HCT116 (cell line): ENCODE data around the gene PDE6H. TPM values are rescaled to one million over a fixed set of nuclear protein-coding genes. Genes with fewer than 3 reads are reported as not detected.

Experiments
- ATAC-seq: fragments of 200-7000 bp; cut with Tn5 transposase; 2 replicates; pipeline ENCODE4 v1.9.1; 2020; ENCODE audit warnings: mild to moderate bottlenecking, moderate library complexity
- BruUV-seq: library from RNA; stranded (reverse); fragments of 400-500 nt; replicated peaks from 2 replicates; lab custom pipeline; 2021; lab: Mats Ljungman, UMichigan
- CTCF ChIA-PET: fragments of 300-600 bp; sonication (Branson Sonifier 250); formaldehyde crosslinking; loops from one replicate; lab custom pipeline; 2021; ENCODE audit warnings: antibody characterized with exemption; lab: Charles Lee
- POLR2A ChIA-PET: fragments of 300-600, 350-600 bp; sonication (Branson Sonifier 250); formaldehyde crosslinking; loops from one replicate; lab custom pipeline; 2021; ENCODE audit warnings: antibody characterized with exemption; lab: Charles Lee
- RAD21 ChIA-PET, 2 experiments: fragments of 300-600 bp; sonication (Branson Sonifier 250); formaldehyde crosslinking; loops; one replicate each; lab custom pipeline; 2023; ENCODE audit warnings: low total read pairs in 2 of 2; ENCODE audit not compliant: uncharacterized antibody in 2 of 2, unreplicated experiment in 2 of 2, low non-redundant PET in 1 of 2; lab: Charles Lee
- DNase-seq: peaks from one replicate; pipeline ENCODE4 v3.0.0-alpha.2; 2010; ENCODE audit warnings: low read depth, low spot score
- H2AFZ ChIP-seq: fragments of 200-600 bp; shearing (Covaris generic), sonication (generic); 2 replicates; pipeline ENCODE4 v1.6.1; 2017; ENCODE audit warnings: low read depth, mixed run types, mixed read lengths, antibody characterized with exemption, low read length; ENCODE audit not compliant: poor library complexity, severe bottlenecking
- H3K27ac ChIP-seq: 2 replicates; pipeline ENCODE4 v1.5.1; 2012; ENCODE audit warnings: low read depth, low read length
- H3K27me3 ChIP-seq: fragments of 200-600 bp; sonication (generic); 2 replicates; pipeline ENCODE4 v1.6.1; 2016; ENCODE audit warnings: mixed run types, low read length, mixed read lengths; ENCODE audit not compliant: insufficient read depth
- H3K36me3 ChIP-seq, 2 experiments: fragments of 200-500 bp in 1 of 2; fragments of 200-600 bp in 1 of 2; sonication (Bioruptor generic) in 1 of 2; sonication (generic) in 1 of 2; 2 replicates each; pipeline versions ENCODE4 v1.5.1 to v1.6.1; 2014 to 2016; ENCODE audit warnings: low read length in 2 of 2, inconsistent platforms in 1 of 2, mixed read lengths in 1 of 2, mixed run types in 1 of 2; ENCODE audit not compliant: insufficient read depth in 2 of 2, control insufficient read depth in 1 of 2
- H3K4me1 ChIP-seq, 2 experiments: fragments of 200-600 bp in 1 of 2; sonication (generic) in 1 of 2; 2 replicates each; pipeline versions ENCODE4 v1.5.1 to v1.6.1; 2012 to 2017; ENCODE audit warnings: low read length in 2 of 2, inconsistent platforms in 1 of 2, mild to moderate bottlenecking in 1 of 2, mixed read lengths in 1 of 2, mixed run types in 1 of 2, moderate library complexity in 1 of 2; ENCODE audit not compliant: insufficient read depth in 2 of 2, control insufficient read depth in 1 of 2
- H3K4me2 ChIP-seq: fragments of 200-600 bp; sonication (generic); 2 replicates; pipeline ENCODE4 v1.6.1; 2017; ENCODE audit warnings: mixed run types, low read length, mixed read lengths
- H3K4me3 ChIP-seq, 2 experiments: fragments of 200-600 bp in 1 of 2; sonication (generic) in 1 of 2; replicated peaks in 1 of 2; 2 replicates each; pipeline ENCODE4 v1.5.1; 2011 to 2016; ENCODE audit warnings: low read length in 2 of 2, control low read depth in 1 of 2, low read depth in 1 of 2, mild to moderate bottlenecking in 1 of 2, mixed read lengths in 1 of 2, mixed run types in 1 of 2
- H3K79me2 ChIP-seq: fragments of 200-600 bp; sonication (generic); 2 replicates; pipeline ENCODE4 v1.6.1; 2017; ENCODE audit warnings: mild to moderate bottlenecking, mixed run types, low read length, moderate library complexity, mixed read lengths; ENCODE audit not compliant: insufficient read depth
- H3K9ac ChIP-seq: fragments of 200-600 bp; sonication (generic); 2 replicates; pipeline ENCODE4 v1.6.1; 2016; ENCODE audit warnings: low read length, mixed read lengths
- H3K9me2 ChIP-seq: fragments of 200-600 bp; sonication (generic), shearing (Covaris generic); 2 replicates; pipeline ENCODE4 v1.6.1; 2017; ENCODE audit warnings: mixed run types, mild to moderate bottlenecking, moderate library complexity; ENCODE audit not compliant: insufficient read depth
- H3K9me3 ChIP-seq, 2 experiments: fragments of 200-500 bp in 1 of 2; fragments of 200-600 bp in 1 of 2; sonication (Bioruptor generic) in 1 of 2; sonication (generic) in 1 of 2; 2 replicates each; pipeline ENCODE4 v1.6.1; 2014 to 2017; ENCODE audit warnings: low read length in 2 of 2, mixed read lengths in 2 of 2, inconsistent platforms in 1 of 2, low read depth in 1 of 2, mild to moderate bottlenecking in 1 of 2, mixed run types in 1 of 2, moderate library complexity in 1 of 2; ENCODE audit not compliant: control insufficient read depth in 1 of 2, insufficient read depth in 1 of 2
- H4K20me1 ChIP-seq: fragments of 200-600 bp; sonication (generic), shearing (Covaris generic); 2 replicates; pipeline ENCODE4 v1.6.1; 2017; ENCODE audit warnings: mixed run types, mild to moderate bottlenecking, moderate library complexity; ENCODE audit not compliant: insufficient read depth
- CBX3 ChIP-seq: IDR thresholded peaks from 2 replicates; pipeline ENCODE4 v1.6.1; 2012; ENCODE audit warnings: low read depth
- CTCF ChIP-seq, 3 experiments: fragments of 200-600 bp in 1 of 3; sonication (generic) in 1 of 3; IDR thresholded peaks in 2 of 3; conservative IDR thresholded peaks in 1 of 3; 2 replicates each; pipeline ENCODE4 v1.5.1; 2012 to 2017; ENCODE audit warnings: low read depth in 2 of 3, low read length in 2 of 3, antibody characterized with exemption in 1 of 3, borderline replicate concordance in 1 of 3, control low read depth in 1 of 3, mild to moderate bottlenecking in 1 of 3, mixed read lengths in 1 of 3, mixed run types in 1 of 3, moderate library complexity in 1 of 3; ENCODE audit not compliant: insufficient read depth in 1 of 3
- EGR1 ChIP-seq: IDR thresholded peaks from 2 replicates; pipeline ENCODE4 v1.6.1; 2012; ENCODE audit warnings: low read depth
- ELF1 ChIP-seq: IDR thresholded peaks from 2 replicates; pipeline ENCODE4 v1.6.1; 2012; ENCODE audit warnings: low read depth, borderline replicate concordance
- EZH2 ChIP-seq: fragments of 200-600 bp; sonication (generic); IDR thresholded peaks from 2 replicates; pipeline ENCODE4 v1.6.1; 2017; ENCODE audit warnings: antibody characterized with exemption, mixed run types
- EZH2phosphoT487 ChIP-seq: fragments of 200-600 bp; IDR thresholded peaks from 2 replicates; pipeline ENCODE4 v1.6.1; 2018; ENCODE audit warnings: antibody characterized with exemption, borderline replicate concordance
- FOSL1 ChIP-seq: IDR thresholded peaks from 2 replicates; pipeline ENCODE4 v1.6.1; 2012; ENCODE audit warnings: low read depth
- JUND ChIP-seq: IDR thresholded peaks from 2 replicates; pipeline ENCODE4 v1.6.1; 2012
- MAX ChIP-seq: IDR thresholded peaks from 2 replicates; pipeline ENCODE4 v1.6.1; 2012
- POLR2A ChIP-seq: IDR thresholded peaks from 2 replicates; pipeline ENCODE4 v1.7.0; 2011; ENCODE audit warnings: borderline replicate concordance; ENCODE audit not compliant: insufficient read depth, insufficient read length; ENCODE audit errors: extremely low read depth
- POLR2AphosphoS5 ChIP-seq: IDR thresholded peaks from 2 replicates; pipeline ENCODE4 v1.6.1; 2011; ENCODE audit warnings: mild to moderate bottlenecking, low read depth, low read length, moderate library complexity
- RAD21 ChIP-seq: IDR thresholded peaks from 2 replicates; pipeline ENCODE4 v1.6.1; 2012; ENCODE audit warnings: low read depth, mild to moderate bottlenecking
- REST ChIP-seq: IDR thresholded peaks from 2 replicates; pipeline ENCODE4 v1.6.1; 2012; ENCODE audit warnings: low read depth
- SIN3A ChIP-seq: IDR thresholded peaks from 2 replicates; pipeline ENCODE4 v1.6.1; 2012; ENCODE audit warnings: low read depth
- SRF ChIP-seq: IDR thresholded peaks from 2 replicates; pipeline ENCODE4 v1.6.1; 2012; ENCODE audit warnings: low read depth
- TCF7L2 ChIP-seq: IDR thresholded peaks from 2 replicates; pipeline ENCODE4 v1.7.0; 2011; ENCODE audit warnings: borderline replicate concordance, inconsistent platforms; ENCODE audit not compliant: insufficient read depth, insufficient read length; ENCODE audit errors: extremely low read depth
- YY1 ChIP-seq: IDR thresholded peaks from 2 replicates; pipeline ENCODE4 v1.6.1; 2011; ENCODE audit warnings: low read length, low read depth, moderate library complexity, mild to moderate bottlenecking; ENCODE audit not compliant: insufficient replicate concordance; ENCODE audit errors: extremely low read depth
- ZBTB33 ChIP-seq: IDR thresholded peaks from 2 replicates; pipeline ENCODE4 v1.6.1; 2011; ENCODE audit warnings: mild to moderate bottlenecking, low read length, moderate library complexity; ENCODE audit not compliant: insufficient replicate concordance; ENCODE audit errors: extremely low read depth
- ZNF274 ChIP-seq: fragments of 200-500 bp; sonication (Bioruptor generic); IDR thresholded peaks from 2 replicates; pipeline ENCODE4 v1.6.1; 2014; ENCODE audit warnings: mild to moderate bottlenecking, low read depth, low read length, inconsistent platforms
- intact Hi-C: fragments of 100-400 bp; cut with micrococcal nuclease; formaldehyde crosslinking; loops from 2 replicates; pipeline ENCODE4 v1.10.0; 2022
- total RNA-seq: library from RNA; stranded (reverse); gene quantifications from one replicate; pipeline ENCODE4 v1.2.1, GENCODE V29; 2021; ENCODE audit not compliant: unreplicated experiment

The PDE6H gene
- total RNA-seq, 1 experiment from 2014 or later = not detected

- Histone ChIP-seq H3K9me2 (no peaks in the 10 kb centered on the region), H3K4me3 (no peak overlapping the region), H3K36me3 (no peaks in the 10 kb centered on the region), H2AFZ (no peak overlapping the region), H4K20me1 (no peaks in the 10 kb centered on the region), H3K27ac (no peak overlapping the region), H3K9me3 (no peaks in the 10 kb centered on the region), H3K79me2 (no peaks in the 10 kb centered on the region), H3K4me1 (no peaks in the 10 kb centered on the region), H3K9ac (no peak overlapping the region), H3K4me2 (no peak overlapping the region), H3K27me3 (no peaks in the 10 kb centered on the region)
- ChIA-PET POLR2A (no interaction called here), CTCF (no interaction called here), RAD21 (no interaction called here)
- no TSS peak for BruUV-seq
- ATAC-seq (no peak), DNase-seq (no peak)
- TF ChIP-seq MAX (no peak), CBX3 (no peak), ZNF274 (no peak), YY1 (no peak), SIN3A (no peak), POLR2AphosphoS5 (no peak), FOSL1 (no peak), CTCF (IDR thresholded peaks at IDR 0.05 in 2 of 3, conservative IDR thresholded peaks at IDR 0.05 in 1 of 3; ENCODE audit: borderline replicate concordance in 1 of 3, insufficient read depth in 1 of 3, low read depth in 2 of 3, low read length in 2 of 3) (no peak), JUND (no peak), POLR2A (no peak), EZH2 (no peak), TCF7L2 (no peak), EZH2phosphoT487 (no peak), SRF (no peak), ZBTB33 (no peak), EGR1 (no peak), ELF1 (no peak), REST (no peak), RAD21 (no peak)
- intact Hi-C loops = no loop called here
Observed at GRCh38 chr12:14988035-14988434, 15.2 kb downstream of the PDE6H start.
